ENCODE results near the gene KMT5B.

DNA sequence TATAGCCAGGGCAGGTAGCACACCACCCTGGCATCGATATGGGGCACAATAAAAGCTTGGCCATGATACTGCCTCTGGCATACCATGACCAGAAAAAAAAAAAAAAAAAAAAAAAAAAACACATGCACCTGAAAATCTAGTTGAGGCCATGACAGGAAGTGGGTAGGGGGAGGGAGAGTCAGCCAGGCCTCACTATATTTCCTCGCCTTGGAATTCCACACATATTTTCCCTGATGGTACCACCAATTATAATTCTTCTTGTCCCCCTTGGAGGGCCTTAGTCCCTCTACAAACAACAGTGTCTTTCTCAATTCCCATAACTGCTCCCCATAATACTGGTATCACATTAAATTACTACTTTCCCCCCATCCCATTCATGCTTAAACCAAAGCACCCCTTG, 79.3 kb downstream of the KMT5B start:
- TF ChIP-seq BHLHE40 (IDR thresholded peaks at IDR 0.05; ENCODE audit: low read depth, low read length) = no peak
- TF ChIP-seq, protein P1, sequence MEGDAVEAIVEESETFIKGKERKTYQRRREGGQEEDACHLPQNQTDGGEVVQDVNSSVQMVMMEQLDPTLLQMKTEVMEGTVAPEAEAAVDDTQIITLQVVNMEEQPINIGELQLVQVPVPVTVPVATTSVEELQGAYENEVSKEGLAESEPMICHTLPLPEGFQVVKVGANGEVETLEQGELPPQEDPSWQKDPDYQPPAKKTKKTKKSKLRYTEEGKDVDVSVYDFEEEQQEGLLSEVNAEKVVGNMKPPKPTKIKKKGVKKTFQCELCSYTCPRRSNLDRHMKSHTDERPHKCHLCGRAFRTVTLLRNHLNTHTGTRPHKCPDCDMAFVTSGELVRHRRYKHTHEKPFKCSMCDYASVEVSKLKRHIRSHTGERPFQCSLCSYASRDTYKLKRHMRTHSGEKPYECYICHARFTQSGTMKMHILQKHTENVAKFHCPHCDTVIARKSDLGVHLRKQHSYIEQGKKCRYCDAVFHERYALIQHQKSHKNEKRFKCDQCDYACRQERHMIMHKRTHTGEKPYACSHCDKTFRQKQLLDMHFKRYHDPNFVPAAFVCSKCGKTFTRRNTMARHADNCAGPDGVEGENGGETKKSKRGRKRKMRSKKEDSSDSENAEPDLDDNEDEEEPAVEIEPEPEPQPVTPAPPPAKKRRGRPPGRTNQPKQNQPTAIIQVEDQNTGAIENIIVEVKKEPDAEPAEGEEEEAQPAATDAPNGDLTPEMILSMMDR (conservative IDR thresholded peaks at IDR 0.05; ENCODE audit: low read depth, low read length) = no peak
- no peak for TF ChIP-seq FOS (IDR thresholded peaks at IDR 0.05; ENCODE audit: low read depth, low read length)
- TF ChIP-seq POLR2A (IDR thresholded peaks at IDR 0.05; ENCODE audit: low read depth, low read length) = no peak
- TF ChIP-seq MAZ (IDR thresholded peaks at IDR 0.05; ENCODE audit: borderline replicate concordance, low read depth, low read length) = no peak
- no peak for TF ChIP-seq CHD1 (IDR thresholded peaks at IDR 0.05; ENCODE audit: low read depth, low read length)
- no peak for TF ChIP-seq NFE2L2 (IDR thresholded peaks at IDR 0.05; ENCODE audit: low read depth, low read length)
- TF ChIP-seq RAD21 (IDR thresholded peaks at IDR 0.05; ENCODE audit: low read length) = no peak
- no peak for TF ChIP-seq RFX5 (IDR thresholded peaks at IDR 0.05; ENCODE audit: low read depth, low read length)
- no peak for TF ChIP-seq RCOR1 (IDR thresholded peaks at IDR 0.05; ENCODE audit: insufficient replicate concordance, low read length)
- TF ChIP-seq, protein P2, sequence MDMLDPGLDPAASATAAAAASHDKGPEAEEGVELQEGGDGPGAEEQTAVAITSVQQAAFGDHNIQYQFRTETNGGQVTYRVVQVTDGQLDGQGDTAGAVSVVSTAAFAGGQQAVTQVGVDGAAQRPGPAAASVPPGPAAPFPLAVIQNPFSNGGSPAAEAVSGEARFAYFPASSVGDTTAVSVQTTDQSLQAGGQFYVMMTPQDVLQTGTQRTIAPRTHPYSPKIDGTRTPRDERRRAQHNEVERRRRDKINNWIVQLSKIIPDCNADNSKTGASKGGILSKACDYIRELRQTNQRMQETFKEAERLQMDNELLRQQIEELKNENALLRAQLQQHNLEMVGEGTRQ (IDR thresholded peaks at IDR 0.05; ENCODE audit: low read depth, low read length) = no peak
- TF ChIP-seq MXI1 (IDR thresholded peaks at IDR 0.05; ENCODE audit: borderline replicate concordance, low read depth, low read length) = no peak

Measured in IMR-90 (cell line).